ENCODE measurements around the gene ARHGEF25. TPM values are rescaled to one million over a fixed set of nuclear protein-coding genes. Genes with fewer than 3 reads are reported as not detected.
A peak's percentile ranks its signal among the peaks of the same experiment; 100 is the strongest.

ARHGEF25 gene
- total RNA-seq (10 to 100 TPM in 4 of 9 donors, 1 to 10 TPM in 5; 5.5 to 11.5 (median 9.5) TPM), polyA plus RNA-seq (10 to 100 TPM; 10.2 to 20.3 TPM)
- long read RNA-seq, donor 1, partial matches to known transcripts, result 1 of 1 reads
- long read RNA-seq, donor 1, other reads (novel, unspliced or antisense), result 0 of 1 reads
- long read RNA-seq, donor 2, result 0 reads
- long read RNA-seq, donor 3, result 0 reads

DNA sequence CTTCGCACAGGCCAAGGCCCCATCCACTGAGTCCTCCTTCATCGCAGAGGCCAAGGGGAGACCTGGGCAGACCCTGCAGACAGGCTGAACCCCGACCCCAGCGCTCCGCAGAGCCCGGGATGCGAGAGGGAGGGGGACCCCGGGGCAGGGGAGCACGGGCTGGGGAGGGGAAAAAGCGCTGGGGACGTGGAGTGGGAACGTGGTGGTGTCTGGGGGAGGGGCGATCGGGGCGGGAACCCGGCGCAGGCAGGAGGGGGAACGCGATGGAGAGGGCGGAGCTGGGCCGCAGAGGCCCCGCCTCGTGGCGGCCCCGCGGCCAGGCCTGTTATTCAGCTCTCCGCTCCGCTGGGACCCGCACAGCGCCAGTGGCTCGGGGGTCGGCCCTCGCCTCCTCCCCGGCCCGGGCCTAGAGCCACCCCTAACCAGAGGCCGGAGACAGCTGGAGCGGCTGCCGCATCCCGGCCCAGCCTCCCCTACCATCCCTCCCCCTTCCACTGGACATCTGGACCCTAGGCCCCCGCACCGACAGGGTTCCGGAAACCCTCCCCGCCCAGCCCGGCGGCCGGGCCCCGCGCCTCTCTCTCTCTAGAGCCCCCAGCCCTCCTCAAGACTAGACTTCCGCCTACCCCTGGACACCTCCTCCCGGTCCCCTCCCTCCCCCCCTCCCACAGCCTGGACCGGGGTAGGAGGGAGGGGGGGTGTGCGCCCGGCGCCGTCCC lies at the start of gene ARHGEF25:
Gene ARHGEF25, plus strand, starts transcription at position 328 of the 719 bp plus-strand sequence. CDS start 460 bp downstream, outside the sequence.
- TF ChIP-seq, protein P1, sequence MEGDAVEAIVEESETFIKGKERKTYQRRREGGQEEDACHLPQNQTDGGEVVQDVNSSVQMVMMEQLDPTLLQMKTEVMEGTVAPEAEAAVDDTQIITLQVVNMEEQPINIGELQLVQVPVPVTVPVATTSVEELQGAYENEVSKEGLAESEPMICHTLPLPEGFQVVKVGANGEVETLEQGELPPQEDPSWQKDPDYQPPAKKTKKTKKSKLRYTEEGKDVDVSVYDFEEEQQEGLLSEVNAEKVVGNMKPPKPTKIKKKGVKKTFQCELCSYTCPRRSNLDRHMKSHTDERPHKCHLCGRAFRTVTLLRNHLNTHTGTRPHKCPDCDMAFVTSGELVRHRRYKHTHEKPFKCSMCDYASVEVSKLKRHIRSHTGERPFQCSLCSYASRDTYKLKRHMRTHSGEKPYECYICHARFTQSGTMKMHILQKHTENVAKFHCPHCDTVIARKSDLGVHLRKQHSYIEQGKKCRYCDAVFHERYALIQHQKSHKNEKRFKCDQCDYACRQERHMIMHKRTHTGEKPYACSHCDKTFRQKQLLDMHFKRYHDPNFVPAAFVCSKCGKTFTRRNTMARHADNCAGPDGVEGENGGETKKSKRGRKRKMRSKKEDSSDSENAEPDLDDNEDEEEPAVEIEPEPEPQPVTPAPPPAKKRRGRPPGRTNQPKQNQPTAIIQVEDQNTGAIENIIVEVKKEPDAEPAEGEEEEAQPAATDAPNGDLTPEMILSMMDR (IDR thresholded peaks at IDR 0.05), result no peak
- TF ChIP-seq POLR2A (IDR thresholded peaks at IDR 0.05), result peak in 1 of 2 donors; percentile 89
- Histone ChIP-seq H3K4me1 (peaks cover 0 to 77% (median 21%) of the 10 kb centered on the region in 12 donors), H3K27ac (peak within 1 kb of the TSS; percentile 43 to 96 (median 85)), H3K36me3 (peaks cover 0 to 47% (median 18%) of the 10 kb centered on the region in 9 donors), H3K4me3 (peak within 1 kb of the TSS; percentile 59 to 83 (median 70)), H3K9me3 (no peaks in the 10 kb centered on the region), H3K27me3 (peaks cover 0 to 25% (median 0%) of the 10 kb centered on the region in 9 donors)
- WGBS, 4 donors, result 0 to 2% (median 1%) methylated on average over 19 to 55 of the region's 55 CpGs
- DNase-seq, result peak; percentile 87 to 91 (median 88)
- intact Hi-C loops (cut with DNase I), result no loop called here
- ATAC-seq, result peak; percentile 49 to 90 (median 88)

GRCh38 chr12:57563358-57563757 lies 47.9 kb upstream of the ARHGEF25 start:
- 11 to 35% (median 26%) methylated on average over 4 of the region's 4 CpGs for WGBS, 4 donors
- no peak for DNase-seq
- ATAC-seq, result no peak
- intact Hi-C loops (cut with DNase I), result no loop called here
- TF ChIP-seq, protein P1 (IDR thresholded peaks at IDR 0.05), result no peak
- no peak for TF ChIP-seq POLR2A (IDR thresholded peaks at IDR 0.05)
- no peaks in the 10 kb centered on the region for H3K4me1 ChIP-seq
- no peak overlapping the region for H3K4me3 ChIP-seq
- no peak overlapping the region for H3K27ac ChIP-seq
- no peaks in the 10 kb centered on the region for H3K36me3 ChIP-seq
- H3K27me3 ChIP-seq, result peaks cover 0 to 28% (median 0%) of the 10 kb centered on the region in 9 donors
- no peaks in the 10 kb centered on the region for H3K9me3 ChIP-seq

DNA sequence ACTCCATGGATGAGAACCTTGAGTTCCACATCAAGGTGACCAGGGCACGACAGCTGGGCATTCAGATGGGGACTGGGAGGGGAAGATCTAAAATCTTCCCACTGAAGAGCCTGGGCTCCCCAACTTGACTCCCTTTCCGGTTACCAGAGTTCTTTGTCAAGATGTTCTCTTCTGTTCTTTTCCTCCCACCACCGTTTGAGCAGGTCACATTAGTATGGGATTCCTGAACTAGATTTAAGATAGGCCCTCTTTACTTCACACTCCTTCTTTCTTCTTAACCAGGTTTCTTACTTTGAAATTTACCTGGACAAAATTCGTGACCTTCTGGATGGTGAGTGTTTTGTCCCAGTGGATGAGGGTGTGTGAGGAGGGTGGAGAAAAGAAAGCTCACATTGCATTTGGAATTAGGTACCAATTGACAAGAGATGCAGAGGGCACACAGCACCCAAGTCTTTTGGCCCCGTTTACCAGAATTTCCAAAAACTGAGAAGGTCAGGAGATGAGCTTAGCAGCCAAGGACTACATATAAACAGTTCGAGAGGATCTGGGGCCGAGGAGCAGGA lies 47.0 kb upstream of the ARHGEF25 start:
- Histone ChIP-seq H3K27ac (no peak overlapping the region), H3K36me3 (no peaks in the 10 kb centered on the region), H3K4me3 (no peak overlapping the region), H3K9me3 (no peaks in the 10 kb centered on the region), H3K4me1 (no peaks in the 10 kb centered on the region), H3K27me3 (peaks cover 0 to 34% (median 0%) of the 10 kb centered on the region in 9 donors)
- ATAC-seq, result no peak
- WGBS, 4 donors, result 79 to 87% (median 84%) methylated on average over 7 of the region's 7 CpGs
- TF ChIP-seq, protein P1 (IDR thresholded peaks at IDR 0.05), result no peak
- no peak for TF ChIP-seq POLR2A (IDR thresholded peaks at IDR 0.05)
- intact Hi-C loops (cut with DNase I), result no loop called here
- DNase-seq, result no peak

DNA sequence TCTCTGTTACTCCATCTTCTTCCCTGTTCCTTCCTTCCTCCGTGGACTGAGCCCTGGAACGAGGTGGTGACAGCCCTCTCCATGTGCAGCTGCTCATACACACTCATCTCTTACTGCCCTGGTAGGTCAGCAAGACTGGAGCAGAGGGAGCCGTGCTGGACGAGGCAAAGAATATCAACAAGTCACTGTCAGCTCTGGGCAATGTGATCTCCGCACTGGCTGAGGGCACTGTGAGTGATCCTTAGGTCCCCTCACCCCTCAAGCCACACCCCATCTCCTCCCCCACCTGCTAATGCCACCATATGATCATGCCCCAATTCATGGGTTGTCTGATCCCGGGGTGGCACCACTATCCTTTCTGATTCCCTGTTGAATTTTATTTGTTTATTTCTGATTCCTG lies 42.4 kb upstream of the ARHGEF25 start:
- Histone ChIP-seq H3K4me3 (no peak overlapping the region), H3K36me3 (no peaks in the 10 kb centered on the region), H3K27ac (no peak overlapping the region), H3K4me1 (no peaks in the 10 kb centered on the region), H3K9me3 (no peaks in the 10 kb centered on the region), H3K27me3 (peaks cover 0 to 45% (median 0%) of the 10 kb centered on the region in 9 donors)
- no peak for ATAC-seq
- WGBS, 4 donors, result 42 to 54% (median 44%) methylated on average over 6 of the region's 6 CpGs
- TF ChIP-seq POLR2A (IDR thresholded peaks at IDR 0.05), result no peak
- TF ChIP-seq, protein P1 (IDR thresholded peaks at IDR 0.05), result no peak
- no peak for DNase-seq
- intact Hi-C loops (cut with DNase I), result no loop called here
